Measurements from ENCODE around the gene SLC35A4.

DNA sequence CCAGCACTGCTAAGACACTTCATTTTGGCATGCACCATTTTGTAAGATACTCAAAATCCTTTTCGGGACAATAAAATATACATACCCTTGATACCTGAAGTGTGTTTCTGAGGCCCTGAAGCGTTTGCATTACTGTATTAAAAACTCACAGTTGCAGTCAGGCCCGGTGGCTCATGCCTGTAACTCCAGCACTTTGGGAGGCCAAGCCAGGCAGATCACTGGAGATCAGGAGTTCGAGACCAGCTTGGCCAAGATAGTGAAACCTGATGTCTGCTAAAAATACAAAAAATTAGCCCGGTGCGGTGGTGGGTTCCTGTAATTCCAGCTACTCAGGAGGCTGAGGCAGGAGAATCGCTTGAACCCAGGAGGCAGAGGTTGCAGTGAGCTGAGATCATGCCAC is 19.6 kb upstream of the SLC35A4 start:
- TF ChIP-seq, protein P1, sequence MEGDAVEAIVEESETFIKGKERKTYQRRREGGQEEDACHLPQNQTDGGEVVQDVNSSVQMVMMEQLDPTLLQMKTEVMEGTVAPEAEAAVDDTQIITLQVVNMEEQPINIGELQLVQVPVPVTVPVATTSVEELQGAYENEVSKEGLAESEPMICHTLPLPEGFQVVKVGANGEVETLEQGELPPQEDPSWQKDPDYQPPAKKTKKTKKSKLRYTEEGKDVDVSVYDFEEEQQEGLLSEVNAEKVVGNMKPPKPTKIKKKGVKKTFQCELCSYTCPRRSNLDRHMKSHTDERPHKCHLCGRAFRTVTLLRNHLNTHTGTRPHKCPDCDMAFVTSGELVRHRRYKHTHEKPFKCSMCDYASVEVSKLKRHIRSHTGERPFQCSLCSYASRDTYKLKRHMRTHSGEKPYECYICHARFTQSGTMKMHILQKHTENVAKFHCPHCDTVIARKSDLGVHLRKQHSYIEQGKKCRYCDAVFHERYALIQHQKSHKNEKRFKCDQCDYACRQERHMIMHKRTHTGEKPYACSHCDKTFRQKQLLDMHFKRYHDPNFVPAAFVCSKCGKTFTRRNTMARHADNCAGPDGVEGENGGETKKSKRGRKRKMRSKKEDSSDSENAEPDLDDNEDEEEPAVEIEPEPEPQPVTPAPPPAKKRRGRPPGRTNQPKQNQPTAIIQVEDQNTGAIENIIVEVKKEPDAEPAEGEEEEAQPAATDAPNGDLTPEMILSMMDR (IDR thresholded peaks at IDR 0.05; ENCODE audit: insufficient read depth, low read depth, low read length), result no peak
- TF ChIP-seq EZH2 (IDR thresholded peaks at IDR 0.05; ENCODE audit: insufficient read depth, low read length), result no peak

Data from astrocyte (in vitro differentiated cells and primary cell).